GM06990 (cell line): ENCODE measurements around the gene BNC2.

Experiments used
- DNase-seq: peaks from one replicate; pipeline ENCODE4 v3.0.0-alpha.2; 2011; ENCODE audit not compliant: insufficient read length; ENCODE audit errors: extremely low read depth
- H3K27me3 ChIP-seq: replicated peaks from 2 replicates; pipeline ENCODE4 v1.6.0; 2011; ENCODE audit warnings: low read length; ENCODE audit not compliant: control insufficient read depth, insufficient read depth
- H3K36me3 ChIP-seq: 2 replicates; pipeline ENCODE4 v1.5.1; 2011; ENCODE audit warnings: low read length; ENCODE audit not compliant: control insufficient read depth, insufficient read depth
- H3K4me3 ChIP-seq: replicated peaks from 2 replicates; pipeline ENCODE4 v1.5.1; 2011; ENCODE audit warnings: low read depth, mild to moderate bottlenecking, control low read depth, low read length
- CTCF ChIP-seq: IDR thresholded peaks from 2 replicates; pipeline ENCODE4 v1.5.1; 2011; ENCODE audit warnings: low read length, control low read depth, mild to moderate bottlenecking, inconsistent platforms; ENCODE audit not compliant: insufficient read depth, poor library complexity, severe bottlenecking

BNC2 gene

GRCh38 chr9:16782490-16782889 is 88.0 kb downstream of the BNC2 start:
- DNase-seq = no peak
- Histone ChIP-seq H3K36me3 (no peaks in the 10 kb centered on the region), H3K27me3 (no peaks in the 10 kb centered on the region), H3K4me3 (no peak overlapping the region)
- TF ChIP-seq CTCF = no peak

DNA sequence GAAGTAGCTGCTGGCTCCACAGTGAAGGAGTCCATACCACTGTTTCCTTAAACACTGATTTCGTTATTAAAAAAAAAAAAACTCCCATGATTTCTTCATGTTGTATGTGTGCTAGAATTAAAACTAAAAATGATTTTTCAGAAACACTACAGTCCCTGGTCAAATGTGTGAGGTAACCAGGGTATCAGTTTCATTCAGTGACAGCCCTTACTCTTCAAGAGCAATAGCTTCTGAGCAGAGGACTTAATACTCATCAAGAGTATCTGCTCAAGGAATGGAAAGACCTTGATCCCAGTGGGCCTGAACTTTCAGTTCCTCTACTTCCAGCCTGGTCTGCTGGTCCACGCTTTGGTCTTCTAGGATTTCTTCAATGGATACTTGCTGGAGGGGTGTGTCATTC is 95.1 kb downstream of the BNC2 start:
- no peak overlapping the region for H3K4me3 ChIP-seq
- H3K27me3 ChIP-seq = no peaks in the 10 kb centered on the region
- H3K36me3 ChIP-seq = no peaks in the 10 kb centered on the region
- TF ChIP-seq CTCF = no peak
- DNase-seq = no peak

- H3K27me3 ChIP-seq = no peaks in the 10 kb centered on the region
- H3K36me3 ChIP-seq = no peaks in the 10 kb centered on the region
- no peak overlapping the region for H3K4me3 ChIP-seq
- DNase-seq = no peak
- TF ChIP-seq CTCF = no peak
Measured at GRCh38 chr9:16773617-16774016, 96.9 kb downstream of the BNC2 start.

DNA sequence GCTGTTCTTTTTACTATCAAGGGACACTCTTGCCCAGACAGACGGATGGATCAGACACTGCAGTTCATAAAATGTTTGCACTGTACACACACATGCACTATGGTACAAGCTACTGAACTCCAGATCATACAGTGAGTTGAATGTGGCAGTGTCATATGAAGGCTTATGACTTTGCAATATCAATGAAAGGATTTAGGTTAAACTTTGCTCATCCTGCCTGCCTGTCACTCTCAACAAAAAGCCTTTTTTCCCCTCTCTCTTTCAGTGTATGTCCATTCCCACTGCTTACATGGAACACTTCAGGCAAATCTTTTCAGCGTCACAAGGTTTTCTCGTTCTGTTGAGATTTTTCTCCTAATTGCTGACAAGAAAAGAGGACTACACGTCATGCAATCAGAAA is 97.4 kb downstream of the BNC2 start:
- TF ChIP-seq CTCF = no peak
- no peak for DNase-seq
- Histone ChIP-seq H3K36me3 (no peaks in the 10 kb centered on the region), H3K27me3 (no peaks in the 10 kb centered on the region), H3K4me3 (no peak overlapping the region)

GRCh38 chr9:16771356-16771755 is 99.1 kb downstream of the BNC2 start:
- DNase-seq = no peak
- Histone ChIP-seq H3K4me3 (no peak overlapping the region), H3K36me3 (no peaks in the 10 kb centered on the region), H3K27me3 (no peaks in the 10 kb centered on the region)
- TF ChIP-seq CTCF = no peak

GRCh38 chr9:16769291-16769690 is 101.2 kb downstream of the BNC2 start:
- H3K4me3 ChIP-seq = no peak overlapping the region
- DNase-seq = no peak
- no peak for TF ChIP-seq CTCF
- H3K27me3 ChIP-seq = no peaks in the 10 kb centered on the region
- no peaks in the 10 kb centered on the region for H3K36me3 ChIP-seq
